HG03175 (cell line): ENCODE data around the gene CLEC2L.
"Not testable (repeated sequence)": the region's sequence is repeated elsewhere in the genome, so short reads cannot be mapped to it uniquely, and the experiment has no call there.

ENCODE experiments used
- ATAC-seq: cut with Tn5 transposase; IDR thresholded peaks from one replicate; pipeline ENCODE4 v1.9.1; 2021; ENCODE audit warnings: mild to moderate bottlenecking, moderate library complexity; ENCODE audit not compliant: unreplicated experiment

CLEC2L gene

GRCh38 chr7:139553991-139554700 is 30.7 kb downstream of the CLEC2L start:
- not testable (repeated sequence) for ATAC-seq

DNA sequence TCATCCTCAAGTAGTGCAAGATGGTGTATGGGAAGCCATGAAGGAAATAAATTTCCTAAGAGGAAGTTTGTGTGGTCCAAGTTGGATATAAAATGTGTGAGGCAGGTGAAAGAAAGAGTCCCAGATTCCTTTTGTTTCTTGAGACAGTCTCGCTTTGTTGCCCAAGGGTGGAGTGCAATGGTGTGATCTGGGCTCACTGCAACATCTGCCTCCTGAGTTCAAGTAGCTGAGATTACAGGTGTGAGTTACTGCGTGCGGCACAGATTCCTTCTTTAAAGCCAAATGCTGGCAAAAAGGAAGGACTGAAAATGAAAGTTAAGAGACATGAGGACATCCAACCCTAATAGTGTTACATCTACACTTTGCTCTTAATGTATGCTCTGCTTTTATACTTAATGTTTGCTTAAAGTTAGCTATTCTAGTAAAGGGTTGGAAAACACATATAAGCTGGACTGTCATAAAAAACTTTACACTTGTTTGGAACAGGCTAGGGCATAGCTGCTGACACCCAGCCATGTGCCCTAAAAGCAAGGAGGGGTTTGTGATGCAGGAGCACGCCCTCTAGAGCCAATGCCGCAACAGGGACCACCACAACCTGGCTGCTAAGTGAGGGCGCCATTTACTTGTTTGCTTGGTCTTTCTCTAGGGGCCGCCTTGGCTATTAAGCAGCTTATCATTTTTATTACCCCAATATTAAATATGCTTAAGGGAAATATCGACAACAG is 34.5 kb downstream of the CLEC2L start:
- ATAC-seq, result no peak

DNA sequence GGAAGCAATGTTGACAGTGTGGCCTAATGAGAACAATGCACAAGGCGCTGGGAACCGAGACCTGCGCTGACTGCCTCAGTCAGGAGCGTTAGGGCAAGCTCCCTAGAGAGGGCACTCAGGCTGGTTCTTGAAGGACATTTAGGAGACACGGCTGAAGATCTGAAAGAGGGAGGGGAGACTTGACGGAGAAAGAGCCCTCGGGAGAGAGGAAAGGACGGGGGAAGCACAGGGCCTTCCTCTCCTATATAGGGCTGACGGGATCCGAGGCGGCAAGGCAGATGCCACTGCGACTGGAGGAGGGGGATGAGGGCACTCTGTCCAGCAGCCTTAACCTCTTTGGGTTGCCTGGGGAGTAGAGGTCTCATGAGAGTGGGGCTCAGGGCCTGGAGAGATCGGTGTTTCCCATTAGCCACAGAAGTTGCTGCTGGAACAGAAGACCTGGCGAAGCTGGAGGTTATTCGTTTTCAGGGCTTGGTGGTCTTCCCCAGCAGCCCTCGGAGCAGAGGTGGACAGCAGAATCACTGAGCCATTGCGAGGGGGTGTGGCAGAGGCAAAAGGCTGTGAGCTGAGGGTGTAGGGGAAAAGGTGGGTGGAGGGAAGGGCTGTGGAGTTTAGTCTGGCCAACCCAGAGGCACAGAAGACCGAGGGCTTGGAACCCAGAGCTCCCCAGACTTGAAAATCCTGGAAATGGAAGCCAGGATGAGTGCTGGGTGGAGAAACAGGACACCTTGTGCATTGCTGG is 36.0 kb downstream of the CLEC2L start:
- ATAC-seq, result no peak

GRCh38 chr7:139560199-139560598 is 36.7 kb downstream of the CLEC2L start:
- ATAC-seq, result no peak

- ATAC-seq, result no peak
Observed at GRCh38 chr7:139560678-139561077, 37.2 kb downstream of the CLEC2L start.

DNA sequence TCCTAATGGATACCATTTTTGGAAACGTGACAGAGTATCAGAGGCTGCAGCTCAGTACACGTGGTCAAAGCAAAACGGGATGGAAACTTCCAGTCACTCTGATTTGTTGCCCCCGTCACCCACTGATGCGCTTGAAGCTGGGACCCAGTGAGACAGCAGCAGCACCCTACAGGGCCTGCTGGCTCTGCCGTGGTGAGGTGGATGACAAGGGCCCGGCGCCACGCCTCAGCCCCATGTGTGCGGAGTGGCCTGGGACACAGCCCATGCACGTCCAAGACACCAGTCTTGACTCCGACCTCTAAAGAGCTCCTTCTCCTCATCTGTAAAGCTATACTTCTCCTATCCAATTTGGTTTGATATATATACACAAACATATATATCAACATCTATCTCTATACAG is 39.0 kb downstream of the CLEC2L start:
- no peak for ATAC-seq

GRCh38 chr7:139562961-139563565 is 39.6 kb downstream of the CLEC2L start:
- ATAC-seq, result no peak

DNA sequence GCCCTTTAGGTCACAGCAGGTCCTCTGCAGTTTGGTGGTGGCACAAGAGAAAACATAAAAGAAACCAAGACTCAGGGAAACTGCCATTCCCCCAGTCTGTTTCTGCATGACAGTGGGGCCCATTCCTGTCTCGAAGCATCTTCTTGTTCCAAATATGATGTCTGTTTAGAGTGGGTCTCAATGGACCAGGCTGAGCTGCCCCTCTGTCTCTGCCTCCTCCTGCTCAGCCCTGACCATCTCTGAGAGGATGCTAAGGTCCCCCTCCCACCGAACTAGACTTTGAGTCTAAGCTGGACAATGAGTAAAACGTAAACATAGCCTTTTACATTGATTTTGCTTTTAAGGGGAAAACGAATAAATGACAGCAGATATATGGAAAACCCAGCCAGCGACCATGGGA is 40.4 kb downstream of the CLEC2L start:
- ATAC-seq, result no peak

DNA sequence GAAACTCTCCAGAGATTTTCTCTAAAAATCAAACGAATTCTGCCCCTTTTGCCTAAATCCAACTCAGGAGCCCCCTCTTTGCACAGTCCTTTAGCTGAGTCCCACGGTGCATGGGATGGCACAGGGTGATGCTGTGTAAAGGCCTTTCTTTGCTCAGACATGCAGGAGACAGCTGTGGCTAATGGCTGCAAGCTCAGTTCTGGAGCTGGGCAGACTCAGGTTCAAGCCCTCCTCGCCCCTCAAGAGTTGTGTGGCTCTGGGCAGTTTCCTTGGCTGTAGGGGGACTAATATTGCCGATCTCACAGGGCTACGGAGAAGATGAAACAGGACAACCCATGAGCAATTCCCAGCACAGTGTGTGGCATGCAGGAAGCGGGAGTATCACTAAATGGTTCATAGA is 42.6 kb downstream of the CLEC2L start:
- ATAC-seq, result no peak

GRCh38 chr7:139566736-139567646 is 43.5 kb downstream of the CLEC2L start:
- no peak for ATAC-seq

GRCh38 chr7:139567647-139568345 is 44.3 kb downstream of the CLEC2L start:
- no peak for ATAC-seq

GRCh38 chr7:139568346-139568675 is 44.8 kb downstream of the CLEC2L start:
- ATAC-seq, result no peak

DNA sequence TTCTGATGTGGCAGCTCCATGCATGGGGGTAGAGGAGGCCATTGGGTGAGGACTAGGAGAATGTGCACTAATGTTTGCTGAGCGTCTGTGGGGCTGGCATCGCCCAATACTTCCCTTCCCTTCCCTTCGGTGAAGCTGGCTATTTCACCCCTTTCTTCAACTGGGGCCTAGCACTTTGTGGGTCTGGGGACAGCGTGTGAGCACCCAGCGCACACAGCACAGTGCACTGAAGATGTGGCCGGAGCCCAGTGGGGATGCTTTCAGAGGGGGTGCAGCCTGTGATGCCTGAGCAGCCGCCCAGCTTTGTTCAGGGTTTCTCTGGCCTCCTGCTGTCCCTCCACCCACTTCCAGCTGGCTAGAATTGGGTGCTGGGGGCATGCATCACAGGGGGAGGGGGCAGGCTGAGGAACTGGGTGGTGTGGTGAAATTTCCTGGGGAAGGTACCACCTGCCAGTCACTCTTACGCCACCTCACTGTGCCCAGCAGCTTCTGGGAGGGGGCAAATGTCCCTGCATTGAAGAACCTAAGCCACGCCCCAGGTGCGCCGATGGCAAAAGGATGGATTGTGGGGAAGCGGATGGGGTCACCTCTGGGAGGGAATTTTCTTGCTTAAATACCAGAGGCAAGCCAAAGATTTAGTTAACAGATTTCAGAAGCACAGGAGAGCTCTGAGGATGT is 45.5 kb downstream of the CLEC2L start:
- ATAC-seq, result no peak

DNA sequence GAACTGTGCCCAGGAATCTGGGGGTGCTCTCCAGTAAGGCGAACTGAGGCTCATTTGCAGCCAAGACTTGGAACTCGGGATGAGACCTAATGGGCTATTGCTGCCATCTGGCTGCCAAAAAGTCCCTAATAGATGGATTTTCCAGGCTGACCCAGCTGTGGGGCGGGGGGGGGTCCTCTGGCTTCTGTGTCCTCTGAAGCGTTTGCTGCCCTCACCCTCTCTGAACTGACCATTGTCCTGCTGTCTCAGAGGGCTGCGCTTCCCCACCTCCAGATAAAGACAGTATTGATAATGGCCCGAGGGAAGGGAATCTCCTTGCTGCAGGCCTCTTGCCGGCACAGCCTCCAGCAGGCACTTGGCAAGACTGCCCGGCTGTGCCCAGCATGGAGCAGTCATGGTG is 46.6 kb downstream of the CLEC2L start:
- ATAC-seq, result no peak

DNA sequence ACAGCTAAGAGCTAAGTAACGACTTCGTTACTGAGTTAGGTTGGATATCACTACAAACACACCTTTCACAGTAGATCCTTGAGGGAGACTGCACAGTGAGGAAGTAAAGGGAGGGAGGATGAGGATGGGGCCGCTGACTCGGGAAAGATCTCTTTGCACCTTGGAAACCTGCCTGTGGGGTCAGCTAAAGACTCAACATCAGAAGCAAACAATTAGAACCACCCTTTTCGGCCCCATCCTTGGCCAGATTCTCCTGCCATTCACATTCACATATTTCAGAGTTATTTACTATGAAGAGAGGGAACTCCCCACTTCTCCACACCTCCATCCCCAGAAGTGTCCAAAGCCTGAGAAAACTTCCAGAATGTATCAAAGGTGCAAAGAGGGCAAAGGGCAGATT is 47.1 kb downstream of the CLEC2L start:
- ATAC-seq, result no peak

GRCh38 chr7:139571190-139571589 is 47.7 kb downstream of the CLEC2L start:
- ATAC-seq, result no peak

- ATAC-seq, result no peak
Observed at GRCh38 chr7:139571651-139572050, 48.2 kb downstream of the CLEC2L start.

- ATAC-seq, result no peak
Observed at GRCh38 chr7:139572071-139572470, 48.6 kb downstream of the CLEC2L start.

DNA sequence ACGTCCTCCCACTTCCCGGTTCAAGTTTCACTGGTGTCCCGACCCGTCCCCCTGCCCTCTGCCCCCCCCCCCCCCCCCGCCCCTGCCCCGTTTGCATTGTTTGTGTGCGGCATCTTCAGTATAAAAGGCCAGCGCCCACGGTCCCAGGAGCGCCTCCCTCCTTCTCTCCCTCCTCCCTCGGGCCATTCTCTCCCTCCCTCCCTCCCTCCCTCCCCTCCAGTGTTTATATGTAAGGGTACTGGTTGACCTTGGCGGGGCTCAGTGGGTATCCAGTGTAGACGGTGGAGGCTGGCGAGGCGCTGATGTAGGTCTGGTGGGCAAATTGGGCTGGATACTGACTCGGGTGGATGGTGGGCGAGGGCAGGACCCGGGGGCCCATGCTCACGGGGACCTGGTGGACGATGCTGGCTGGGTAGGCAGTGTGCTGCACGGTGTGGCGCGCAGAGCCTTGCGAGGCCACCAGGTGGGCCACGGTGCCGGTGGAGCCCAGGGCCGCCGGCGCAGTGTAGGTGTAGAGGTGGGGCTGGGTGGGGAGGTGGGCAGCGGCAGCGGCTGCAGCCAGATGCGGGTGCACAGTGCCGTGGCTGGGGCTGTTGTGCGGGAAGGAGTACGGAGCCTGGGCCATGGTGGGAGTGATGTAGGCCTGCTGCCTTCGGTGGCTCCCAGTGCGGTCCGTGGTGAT is 49.4 kb downstream of the CLEC2L start:
- no peak for ATAC-seq
